Measurements from ENCODE around the gene SIRT5.

GRCh38 chr6:13577926-13578325 is 3.5 kb downstream of the SIRT5 start:
- TF ChIP-seq TAF1 (IDR thresholded peaks at IDR 0.05; ENCODE audit: borderline replicate concordance, low read depth, low read length) (no peak), POLR2AphosphoS5 (IDR thresholded peaks at IDR 0.05; ENCODE audit: low read depth, low read length) (no peak)

Measured in GM12892 (cell line).